HG03175 (cell line): ENCODE measurements around the gene OCIAD1.
"Not testable (repeated sequence)": the region's sequence is repeated elsewhere in the genome, so short reads cannot be mapped to it uniquely, and the experiment has no call there.

ENCODE experiments used
- ATAC-seq: cut with Tn5 transposase; IDR thresholded peaks from one replicate; pipeline ENCODE4 v1.9.1; 2021; ENCODE audit warnings: mild to moderate bottlenecking, moderate library complexity; ENCODE audit not compliant: unreplicated experiment

Gene OCIAD1

DNA sequence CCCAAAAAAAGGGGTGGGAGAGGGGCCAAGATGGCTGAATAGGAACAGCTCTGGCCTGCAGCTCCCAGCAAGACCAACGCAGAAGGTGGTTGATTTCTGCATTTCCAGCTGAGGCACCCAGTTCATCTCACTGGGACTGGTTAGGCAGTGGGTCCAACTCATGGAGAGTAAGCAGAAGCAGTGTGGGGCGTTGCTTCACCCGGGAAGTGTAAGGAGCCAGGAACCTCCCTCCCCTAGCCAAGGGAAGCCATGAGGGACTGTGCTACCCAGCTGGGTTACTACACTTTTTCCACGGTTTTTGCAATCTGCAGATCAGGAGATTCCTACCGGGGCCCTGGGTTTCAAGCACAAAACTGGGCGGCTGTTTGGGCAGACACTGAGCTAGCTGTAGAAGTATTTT is 13.9 kb upstream of the OCIAD1 start:
- ATAC-seq: no peak

DNA sequence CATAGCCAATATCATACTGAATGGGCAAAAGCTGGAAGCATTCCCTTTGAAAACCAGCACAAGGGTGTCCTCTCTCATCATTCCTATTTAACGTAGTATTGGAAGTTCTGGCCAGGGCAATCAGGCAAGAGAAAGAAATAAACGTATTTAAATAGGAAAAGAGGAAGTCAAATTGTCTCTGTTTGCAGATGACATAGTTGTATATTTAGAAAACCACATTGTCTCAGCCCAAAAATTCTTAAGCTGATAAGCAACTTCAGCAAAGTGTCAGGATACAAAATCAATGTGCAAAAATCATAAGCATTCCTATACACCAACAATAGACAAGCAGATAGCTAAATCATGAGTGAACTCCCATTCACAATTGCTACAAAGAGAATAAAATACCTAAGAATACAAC is 9.5 kb upstream of the OCIAD1 start:
- not testable (repeated sequence) for ATAC-seq

DNA sequence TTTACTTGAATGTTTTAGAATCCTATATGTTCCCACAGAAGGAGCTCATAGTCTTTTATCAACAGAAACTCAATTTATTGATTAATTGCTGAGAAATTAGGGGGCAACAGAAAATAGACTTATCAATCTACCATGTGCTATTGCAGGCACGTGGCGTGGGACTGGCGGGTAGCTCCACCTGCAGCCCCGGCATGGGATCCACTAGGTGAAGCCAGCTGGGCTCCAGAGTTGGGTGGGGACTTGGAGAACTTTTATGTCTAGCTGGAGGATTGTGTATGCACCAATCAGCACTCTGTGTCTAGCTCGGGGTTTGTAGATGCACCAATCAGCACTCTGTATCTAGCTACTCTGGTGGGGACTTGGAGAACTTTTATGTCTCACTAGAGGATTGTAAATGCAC is 3.3 kb upstream of the OCIAD1 start:
- no peak for ATAC-seq

DNA sequence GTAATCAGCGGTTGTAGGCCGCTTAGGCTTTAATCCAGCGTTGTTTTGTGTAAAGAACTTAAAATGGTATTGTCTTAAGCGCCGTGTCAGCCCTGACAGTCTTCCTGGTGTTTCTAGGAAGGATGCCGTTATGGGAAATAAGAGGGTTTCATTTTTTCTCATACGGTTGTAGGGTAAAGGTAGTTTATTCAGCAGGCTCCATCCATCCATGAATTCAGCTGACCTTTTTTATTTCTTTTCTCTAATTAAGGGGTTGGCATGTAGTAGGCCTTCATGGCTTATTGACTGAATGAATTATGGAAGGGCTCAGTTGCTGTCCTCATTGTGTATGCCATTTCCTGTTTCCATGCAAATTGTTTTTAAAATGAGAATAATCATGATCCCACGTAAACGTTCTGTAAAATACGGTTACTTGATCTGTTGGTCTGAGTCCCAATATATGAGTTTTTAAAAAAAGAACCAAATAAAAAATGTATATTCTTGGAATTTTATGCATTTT is 693 bp downstream of the OCIAD1 start:
- no peak for ATAC-seq

DNA sequence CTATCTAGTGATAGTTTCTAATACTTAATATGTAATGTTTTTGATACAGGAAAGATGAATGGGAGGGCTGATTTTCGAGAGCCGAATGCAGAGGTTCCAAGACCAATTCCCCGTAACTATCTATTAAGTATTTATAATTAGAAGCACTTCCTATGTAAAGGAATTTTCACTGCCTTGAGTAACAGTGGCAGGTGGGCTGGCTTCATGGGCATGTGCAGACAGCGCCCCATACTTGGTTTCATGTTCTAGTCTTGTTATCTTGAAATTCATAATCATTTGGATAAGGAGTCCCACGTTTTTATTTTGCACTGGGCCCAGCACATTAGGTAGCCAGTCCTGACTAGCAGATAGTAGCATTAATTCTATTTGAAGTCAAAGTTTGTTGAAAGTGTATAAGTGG is 1.7 kb downstream of the OCIAD1 start:
- ATAC-seq: no peak

DNA sequence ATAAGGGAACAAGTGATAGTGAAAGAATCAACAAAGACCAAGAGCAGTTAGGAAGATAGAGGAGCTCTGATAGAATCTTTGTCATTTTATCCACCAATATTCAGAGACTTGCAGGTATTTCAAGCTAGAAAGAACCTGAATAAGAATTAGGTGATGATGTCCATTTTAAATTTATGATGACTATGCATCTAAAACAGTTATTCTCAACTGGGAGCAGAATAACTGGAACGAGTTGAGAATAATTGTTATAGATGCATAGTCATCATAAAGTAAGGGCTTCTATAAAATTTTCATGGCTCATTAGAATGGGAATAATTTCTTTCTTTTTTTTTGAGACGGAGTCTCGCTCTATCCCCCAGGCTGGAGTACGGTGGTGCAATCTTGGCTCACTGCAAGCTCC is 5.8 kb downstream of the OCIAD1 start:
- no peak for ATAC-seq

DNA sequence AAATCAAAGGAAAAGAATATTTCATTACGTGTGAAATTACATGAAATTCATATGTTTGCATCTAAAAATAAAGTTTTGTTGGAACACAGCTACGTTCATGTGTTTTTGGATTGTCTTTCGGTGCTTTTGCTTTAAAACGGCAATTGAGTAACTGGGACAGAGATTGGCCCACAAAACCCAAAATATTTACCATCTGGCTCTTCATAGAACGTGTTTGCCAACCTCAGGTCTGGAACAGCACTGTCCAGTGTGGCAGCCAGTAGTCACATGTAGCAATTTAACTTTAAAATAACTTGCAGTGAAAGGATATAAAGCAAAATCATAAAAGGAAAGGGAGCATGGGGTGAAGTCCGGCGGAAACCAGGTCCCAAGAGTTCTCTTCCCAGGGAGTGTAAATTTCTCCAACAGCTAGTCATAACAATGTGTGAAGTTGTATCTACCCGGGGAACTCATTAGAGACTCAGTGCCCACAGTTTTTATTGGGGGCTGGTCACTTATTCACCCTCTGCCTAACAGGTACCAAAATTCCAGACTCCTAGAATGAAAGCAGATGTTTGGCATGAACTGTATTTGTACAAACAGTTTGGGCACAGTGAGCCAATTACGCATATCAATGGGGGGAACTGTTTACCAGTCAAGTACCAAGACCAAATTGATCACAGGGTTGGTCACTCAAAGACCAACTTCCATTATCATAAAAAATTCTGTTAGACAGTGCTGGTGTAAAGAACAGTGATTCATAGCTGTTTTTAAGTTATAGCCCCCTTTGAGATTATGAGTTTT is 10.3 kb downstream of the OCIAD1 start:
- ATAC-seq: no peak

DNA sequence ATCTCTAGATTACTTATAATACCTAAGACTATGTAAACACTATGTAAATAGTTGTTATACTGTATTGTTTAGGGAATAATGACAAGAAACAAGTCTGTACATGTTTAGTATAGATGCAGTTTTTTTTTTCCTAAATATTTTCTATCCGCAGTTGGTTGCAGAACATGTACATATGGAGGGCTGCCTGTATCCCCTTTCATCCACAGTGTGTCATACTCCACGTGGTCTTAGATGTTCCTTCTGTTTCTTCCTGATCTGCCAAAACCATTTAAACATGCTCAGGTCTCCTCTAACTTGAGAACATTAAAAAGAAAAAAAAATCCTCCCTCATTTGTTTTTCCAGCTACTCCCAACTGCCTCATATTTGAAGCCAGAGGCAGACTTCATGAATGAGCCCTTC is 14.0 kb downstream of the OCIAD1 start:
- ATAC-seq: no peak

DNA sequence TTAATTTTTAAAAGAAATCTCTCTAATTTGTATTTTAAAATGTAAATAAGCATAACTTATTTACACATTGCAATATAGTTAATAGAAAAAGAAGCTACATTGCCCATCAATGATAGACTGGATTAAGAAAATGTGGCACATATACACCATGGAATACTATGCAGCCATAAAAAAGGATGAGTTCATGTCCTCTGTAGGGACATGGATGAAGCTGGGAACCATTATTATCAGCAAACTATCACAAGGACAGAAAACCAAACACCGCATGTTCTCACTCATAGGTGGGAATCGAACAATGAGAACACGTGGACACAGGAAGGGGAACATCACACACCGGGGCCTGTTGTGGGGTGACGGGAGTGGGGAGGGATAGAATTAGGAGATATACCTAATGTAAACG is 17.9 kb downstream of the OCIAD1 start:
- not testable (repeated sequence) for ATAC-seq

DNA sequence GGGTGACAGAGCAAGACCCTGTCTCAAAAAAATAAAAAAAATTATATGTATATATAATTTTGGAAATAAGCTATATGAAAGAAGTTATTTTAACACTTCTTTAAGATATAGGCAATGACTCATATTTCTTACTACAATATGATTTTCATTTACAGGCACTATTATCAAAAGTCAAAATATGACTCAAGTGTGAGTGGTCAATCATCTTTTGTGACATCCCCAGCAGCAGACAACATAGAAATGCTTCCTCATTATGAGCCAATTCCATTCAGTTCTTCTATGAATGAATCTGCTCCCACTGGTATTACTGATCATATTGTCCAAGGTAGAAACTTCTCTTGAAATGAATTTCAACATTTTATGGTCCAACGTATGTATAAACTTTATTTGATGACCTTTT is 20.8 kb downstream of the OCIAD1 start:
- no peak for ATAC-seq

DNA sequence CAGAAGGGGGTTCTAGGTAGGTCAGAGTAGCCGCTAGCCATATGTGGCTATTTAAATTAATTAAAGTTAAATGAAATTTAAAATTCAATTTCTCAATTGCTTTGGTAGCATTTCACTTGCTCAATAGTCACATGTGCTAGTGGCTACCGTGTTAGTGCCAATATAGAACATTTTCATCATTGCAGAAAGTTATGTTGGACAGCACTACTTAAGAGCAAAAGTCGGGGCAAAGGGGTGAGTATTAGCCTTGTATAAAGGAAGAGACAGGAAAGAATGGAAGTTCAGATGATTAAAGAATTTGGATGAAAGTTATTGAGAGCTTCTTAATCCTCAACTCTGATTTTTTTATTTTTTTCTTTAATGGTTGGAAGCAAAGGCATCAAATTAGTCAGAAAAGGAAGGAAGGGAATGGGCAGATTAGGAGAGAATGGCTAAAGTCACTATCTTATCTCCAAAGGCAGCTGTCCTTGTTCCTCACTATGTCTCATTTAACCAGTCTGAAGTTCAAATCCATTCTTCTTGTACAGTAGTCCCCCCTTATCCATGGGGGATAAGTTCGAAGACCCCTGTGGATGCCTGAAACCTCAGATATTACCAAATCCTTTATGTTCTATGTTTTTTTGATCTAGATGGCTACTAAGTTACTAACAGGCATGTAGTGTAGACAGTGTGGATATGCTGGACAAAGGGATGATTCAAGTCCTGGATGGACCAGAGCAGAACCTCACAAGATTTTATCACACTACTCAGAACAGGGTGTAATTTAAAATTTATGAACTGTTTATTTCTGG is 22.9 kb downstream of the OCIAD1 start:
- ATAC-seq: no peak

DNA sequence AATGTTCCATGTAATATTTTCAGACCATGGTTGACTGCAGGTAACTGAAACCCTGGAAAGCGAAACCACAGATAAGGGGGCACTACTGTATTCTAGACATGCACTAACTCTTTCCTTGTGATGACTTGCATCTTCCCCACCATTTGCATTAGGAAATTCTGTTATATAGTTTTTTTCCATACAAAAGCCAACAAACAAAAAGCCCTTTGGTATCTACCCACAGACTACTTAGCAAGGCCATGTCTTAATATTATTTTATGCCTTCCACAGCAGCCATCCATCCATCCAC is 23.5 kb downstream of the OCIAD1 start:
- no peak for ATAC-seq

DNA sequence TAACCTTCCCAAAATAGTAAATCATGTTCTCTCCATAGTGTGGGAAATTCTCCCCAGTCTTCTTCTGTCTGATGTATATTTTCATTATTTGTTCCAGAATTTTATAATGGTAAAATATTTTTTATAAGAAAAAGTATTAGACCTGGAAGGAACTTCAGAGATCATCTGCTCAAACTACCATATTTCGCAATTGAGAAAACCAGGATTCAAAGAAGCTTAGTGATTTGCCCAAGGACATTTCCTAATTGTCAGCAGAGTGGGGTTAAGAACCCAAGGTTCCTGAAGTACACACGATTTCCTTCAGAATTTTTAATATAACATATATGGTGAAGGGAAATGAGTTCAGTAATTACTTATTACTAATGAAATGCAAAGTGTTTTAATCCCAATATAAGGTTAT is 24.1 kb downstream of the OCIAD1 start:
- ATAC-seq: no peak

DNA sequence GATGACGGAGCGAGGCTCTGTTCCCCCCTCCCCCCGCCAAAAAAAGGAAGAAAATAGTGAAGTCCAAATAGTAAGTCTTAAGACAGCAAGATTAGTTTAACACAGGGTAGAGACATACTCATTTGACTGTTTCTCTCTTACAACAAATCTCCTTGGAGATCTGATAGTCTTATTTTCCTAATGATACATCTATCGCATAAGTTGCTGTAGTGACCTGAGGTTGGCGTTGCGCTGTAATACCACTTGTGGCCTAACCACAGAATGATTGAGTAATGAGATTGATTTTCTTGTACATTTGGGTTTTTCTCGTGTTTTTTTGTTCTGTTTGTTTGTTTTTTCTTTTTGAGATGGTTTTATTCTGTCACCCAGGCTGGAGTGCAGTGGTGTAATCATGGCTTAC is 27.2 kb downstream of the OCIAD1 start:
- no peak for ATAC-seq

DNA sequence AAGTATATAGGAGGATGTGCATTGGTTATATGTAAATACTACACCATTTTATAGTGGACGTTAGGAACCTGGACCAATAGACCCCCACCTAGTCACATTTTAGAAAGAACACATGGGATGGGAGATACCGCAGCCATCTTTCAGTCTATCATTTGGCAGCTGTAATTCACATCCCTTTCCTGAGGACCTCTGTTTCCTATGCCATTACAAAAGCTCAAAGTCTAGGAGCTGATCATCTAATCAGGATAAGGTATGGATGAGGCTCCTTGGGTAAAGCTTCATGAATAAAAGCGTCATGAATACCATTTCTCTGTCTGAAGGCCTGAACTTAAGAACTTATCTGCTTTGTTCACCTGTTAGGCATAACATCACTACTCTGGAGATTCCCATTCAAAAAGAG is 31.1 kb downstream of the OCIAD1 start:
- no peak for ATAC-seq

DNA sequence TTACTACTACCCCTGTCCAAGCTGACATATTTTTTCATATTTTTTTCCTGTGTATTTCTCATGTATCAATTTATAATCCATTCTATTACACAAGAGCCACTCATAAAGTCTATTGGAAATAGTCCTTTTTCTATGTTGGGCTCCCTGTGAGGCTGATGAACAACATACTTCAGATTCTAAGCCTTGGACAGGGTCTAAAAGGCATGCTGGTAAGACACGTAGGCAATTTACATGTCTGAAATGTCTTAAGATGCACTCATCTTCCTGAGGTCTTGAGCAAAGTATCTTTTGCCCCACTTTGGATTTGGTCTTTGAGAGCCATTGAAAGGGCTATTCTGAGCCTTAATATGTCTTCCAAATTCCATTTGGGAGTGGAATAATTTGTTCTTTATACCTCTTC is 31.8 kb downstream of the OCIAD1 start:
- no peak for ATAC-seq

DNA sequence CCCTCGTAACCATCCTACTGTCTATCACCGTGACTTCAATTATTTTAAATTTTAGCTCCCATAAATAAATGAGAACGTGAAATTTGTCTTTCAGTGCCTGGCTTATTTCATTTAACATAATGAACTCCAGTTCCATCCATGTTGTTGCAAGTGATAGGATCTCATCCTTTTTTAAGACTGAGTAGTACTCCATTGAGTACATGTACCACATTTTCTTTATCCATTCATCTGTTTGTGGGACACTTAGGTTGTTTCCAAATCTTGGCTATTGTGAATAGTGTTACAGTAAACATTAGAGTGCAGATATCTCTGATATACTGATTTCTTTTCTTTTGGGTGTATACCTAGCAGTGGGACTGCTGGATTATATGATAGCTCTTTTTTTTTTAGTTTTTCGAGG is 32.8 kb downstream of the OCIAD1 start:
- no peak for ATAC-seq

DNA sequence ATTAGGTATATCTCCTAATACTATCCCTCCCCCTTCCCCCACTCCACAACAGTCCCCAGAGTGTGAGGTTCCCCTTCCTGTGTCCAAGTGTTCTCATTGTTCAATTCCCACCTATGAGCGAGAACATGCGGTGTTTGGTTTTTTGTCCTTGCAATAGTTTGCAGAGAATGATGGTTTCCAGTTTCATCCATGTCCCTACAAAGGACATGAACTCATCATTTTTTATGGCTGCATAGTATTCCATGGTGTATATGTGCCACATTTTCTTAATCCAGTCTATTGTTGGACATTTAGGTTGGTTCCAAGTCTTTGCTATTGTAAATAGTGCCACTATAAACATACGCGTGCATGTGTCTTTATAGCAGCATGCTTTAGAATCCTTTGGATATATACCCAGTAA is 33.8 kb downstream of the OCIAD1 start:
- ATAC-seq: not testable (repeated sequence)

DNA sequence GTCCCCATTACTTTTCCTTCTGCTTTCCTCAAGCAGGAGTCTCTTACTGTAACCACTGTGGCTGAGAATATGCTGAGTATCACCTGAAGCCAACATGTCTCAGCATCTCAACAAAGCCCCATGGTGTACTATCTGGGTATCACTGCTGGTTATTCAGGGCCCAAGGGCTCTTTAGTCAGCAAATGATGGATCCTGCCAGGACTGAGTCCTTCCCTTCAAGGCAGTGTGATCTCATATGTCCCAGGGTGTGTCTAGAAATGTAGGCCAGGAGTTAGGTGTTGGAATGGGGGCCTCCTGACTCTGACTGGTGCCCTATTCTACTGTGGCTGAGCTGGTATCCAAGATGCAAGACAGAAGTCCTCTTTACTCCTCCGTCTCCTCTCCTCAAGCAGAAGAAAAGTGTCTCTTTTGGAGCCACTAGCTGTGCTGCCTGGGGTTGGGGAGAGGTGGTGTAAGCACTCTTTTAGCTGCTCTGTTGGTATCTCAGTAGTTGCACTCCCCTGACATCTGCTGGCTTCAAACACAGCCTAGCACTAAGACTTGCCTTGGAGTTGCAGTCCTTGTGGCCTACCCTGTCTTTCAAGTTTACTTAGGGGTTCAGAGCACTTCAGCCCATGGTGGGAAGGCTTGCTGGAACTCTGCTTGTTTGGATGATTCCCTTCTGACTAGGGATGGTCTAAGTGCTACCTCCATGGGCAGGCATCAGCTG is 47.1 kb downstream of the OCIAD1 start:
- no peak for ATAC-seq

DNA sequence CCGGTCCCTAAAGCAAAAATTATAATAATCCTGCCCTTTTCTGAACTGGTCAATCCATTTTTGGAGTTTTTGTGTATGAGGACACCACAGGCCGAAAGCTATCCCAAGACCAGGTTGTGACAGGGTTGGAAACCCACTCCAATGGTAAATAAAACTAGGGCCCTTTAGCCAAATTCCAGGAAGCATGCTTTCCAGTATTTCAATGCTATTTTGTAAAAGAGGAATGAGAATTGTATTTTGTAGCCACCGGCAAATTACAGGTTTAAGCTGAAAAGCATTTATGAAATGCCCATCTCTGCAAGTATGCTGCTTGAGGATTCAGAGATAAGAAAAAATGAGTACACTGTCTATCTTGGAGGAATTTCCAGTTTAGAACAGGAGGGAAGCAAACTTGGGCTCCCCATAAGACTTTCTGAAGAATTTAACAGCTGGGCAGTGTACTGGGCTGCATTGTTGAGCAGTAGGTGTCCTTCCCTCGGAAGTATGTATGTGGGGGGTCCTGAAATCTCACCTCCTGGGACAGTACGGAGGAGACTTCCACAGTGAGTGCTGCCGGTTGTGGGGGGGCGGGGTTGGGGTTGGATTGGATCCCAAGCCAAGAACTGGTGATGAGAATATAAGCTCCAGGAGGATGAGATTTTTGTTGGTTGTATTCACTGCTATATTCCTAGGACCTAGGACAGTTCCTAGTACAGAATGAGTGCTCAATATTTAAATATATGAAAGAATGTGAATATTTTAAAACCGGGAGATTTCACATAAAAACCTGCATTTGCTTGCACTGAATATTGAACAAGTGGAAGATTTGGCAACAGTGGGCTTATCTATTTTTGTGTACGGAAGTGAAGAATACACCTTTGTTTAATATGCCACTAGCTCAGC is 48.9 kb downstream of the OCIAD1 start:
- ATAC-seq: no peak

DNA sequence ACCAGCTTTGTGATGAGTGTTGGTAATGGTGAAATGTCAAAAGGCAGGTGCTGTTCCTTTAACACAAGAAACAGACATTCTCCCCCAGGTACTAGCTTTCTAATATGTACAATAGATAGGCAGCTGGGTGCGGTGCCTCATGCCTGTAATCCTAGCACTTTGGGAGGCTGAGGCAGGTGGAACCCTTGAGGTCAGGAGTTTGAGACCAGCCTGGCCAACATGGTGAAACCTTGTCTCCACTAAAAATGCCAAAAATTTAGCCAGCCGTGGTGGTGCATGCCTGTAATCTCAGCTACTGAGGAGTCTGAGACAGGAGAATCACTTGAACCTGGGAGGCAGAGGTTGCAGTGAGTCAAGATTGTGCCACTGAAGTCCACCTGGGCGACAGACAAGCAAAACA is 50.8 kb downstream of the OCIAD1 start:
- not testable (repeated sequence) for ATAC-seq
